PC-3 (cell line): Measurements from ENCODE around the gene DOCK1.

ENCODE experiments used
- CTCF ChIP-seq: fragments of 300-600 bp; sonication (generic); conservative IDR thresholded peaks from 2 replicates; pipeline ENCODE4 v1.5.1; 2017; ENCODE audit warnings: antibody characterized with exemption, low read depth, mild to moderate bottlenecking, low read length
- EZH2 ChIP-seq: fragments of 300-600 bp; sonication (generic); IDR thresholded peaks from one replicate; pipeline ENCODE4 v1.6.1; 2017; ENCODE audit warnings: antibody characterized with exemption, mild to moderate bottlenecking, low read length; ENCODE audit not compliant: unreplicated experiment

GRCh38 chr10:127308031-127308430 is 402.8 kb downstream of the DOCK1 start:
- no peak for TF ChIP-seq CTCF
- TF ChIP-seq EZH2: no peak
